Loucy (cell line): ENCODE results near the gene SLC35F1.

Experiments
- EZH2phosphoT487 ChIP-seq: fragments of 200-600 bp; IDR thresholded peaks from 2 replicates; pipeline ENCODE4 v1.6.1; 2018; ENCODE audit warnings: antibody characterized with exemption, mild to moderate bottlenecking, moderate library complexity, borderline replicate concordance
- TF ChIP-seq, protein P1 (sequence below): fragments of 200-600 bp; sonication (generic); conservative IDR thresholded peaks from 2 replicates; pipeline ENCODE4 v1.5.1; 2014; ENCODE audit warnings: mild to moderate bottlenecking, antibody characterized with exemption, low read length

DNA sequence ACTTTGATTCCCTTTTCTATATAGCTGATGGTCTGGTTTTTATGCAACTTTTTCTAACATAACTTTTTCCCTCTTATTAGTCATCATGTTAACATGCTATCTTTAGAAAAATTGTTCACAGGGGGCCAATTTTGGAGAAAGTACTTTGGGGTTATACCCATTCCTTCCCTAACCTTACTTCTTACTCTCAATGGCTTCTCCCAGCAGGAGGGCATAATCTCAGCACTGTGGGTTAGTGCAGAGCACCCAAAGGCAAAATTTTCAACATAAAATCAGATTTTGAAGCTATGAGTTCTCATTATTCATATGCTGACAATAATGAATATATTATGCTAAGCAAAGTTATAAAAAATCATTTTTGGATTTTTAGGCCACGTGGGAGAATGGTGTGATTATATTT, 299.2 kb downstream of the SLC35F1 start:
- TF ChIP-seq, protein P1, sequence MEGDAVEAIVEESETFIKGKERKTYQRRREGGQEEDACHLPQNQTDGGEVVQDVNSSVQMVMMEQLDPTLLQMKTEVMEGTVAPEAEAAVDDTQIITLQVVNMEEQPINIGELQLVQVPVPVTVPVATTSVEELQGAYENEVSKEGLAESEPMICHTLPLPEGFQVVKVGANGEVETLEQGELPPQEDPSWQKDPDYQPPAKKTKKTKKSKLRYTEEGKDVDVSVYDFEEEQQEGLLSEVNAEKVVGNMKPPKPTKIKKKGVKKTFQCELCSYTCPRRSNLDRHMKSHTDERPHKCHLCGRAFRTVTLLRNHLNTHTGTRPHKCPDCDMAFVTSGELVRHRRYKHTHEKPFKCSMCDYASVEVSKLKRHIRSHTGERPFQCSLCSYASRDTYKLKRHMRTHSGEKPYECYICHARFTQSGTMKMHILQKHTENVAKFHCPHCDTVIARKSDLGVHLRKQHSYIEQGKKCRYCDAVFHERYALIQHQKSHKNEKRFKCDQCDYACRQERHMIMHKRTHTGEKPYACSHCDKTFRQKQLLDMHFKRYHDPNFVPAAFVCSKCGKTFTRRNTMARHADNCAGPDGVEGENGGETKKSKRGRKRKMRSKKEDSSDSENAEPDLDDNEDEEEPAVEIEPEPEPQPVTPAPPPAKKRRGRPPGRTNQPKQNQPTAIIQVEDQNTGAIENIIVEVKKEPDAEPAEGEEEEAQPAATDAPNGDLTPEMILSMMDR: no peak
- TF ChIP-seq EZH2phosphoT487: no peak
